IMR-90 (cell line): Measurements from ENCODE around the gene HRH1. TPM values are rescaled to one million over a fixed set of nuclear protein-coding genes. Genes with fewer than 3 reads are reported as not detected.

Experiments
- ATAC-seq: fragments of 200-7000 bp; cut with Tn5 transposase; 2 replicates; pipeline ENCODE4 v1.9.1; 2020; ENCODE audit warnings: low read depth, mild to moderate bottlenecking, moderate library complexity
- BruUV-seq: library from RNA; stranded (reverse); fragments of 400-500 nt; replicated peaks from 2 replicates; lab custom pipeline; 2021; lab: Mats Ljungman, UMichigan
- CTCF ChIA-PET: fragments of 300-600 bp; formaldehyde crosslinking; extraction: SDS; loops from one replicate; lab custom pipeline; 2021; ENCODE audit warnings: antibody characterized with exemption; lab: Yijun Ruan, JAX
- POLR2A ChIA-PET: fragments of 300-600 bp; sonication (Branson Sonifier 250); formaldehyde crosslinking; loops from one replicate; lab custom pipeline; 2022; ENCODE audit warnings: antibody characterized with exemption; ENCODE audit not compliant: unreplicated experiment; lab: Charles Lee
- DNase-seq: peaks from one replicate; pipeline ENCODE4 v3.0.0; 2013
- H2AFZ ChIP-seq: replicated peaks from 2 replicates; pipeline ENCODE3; 2013; ENCODE audit warnings: low read length, mild to moderate bottlenecking; ENCODE audit not compliant: poor library complexity
- H2AK5ac ChIP-seq: 2 replicates; pipeline ENCODE4 v1.6.1; 2013; ENCODE audit warnings: low read depth, low read length, inconsistent platforms
- H2AK9ac ChIP-seq: replicated peaks from 2 replicates; pipeline ENCODE3; 2013; ENCODE audit warnings: mild to moderate bottlenecking, low read depth, low read length, moderate library complexity; ENCODE audit not compliant: poor library complexity
- H2BK120ac ChIP-seq: 2 replicates; pipeline ENCODE4 v1.6.1; 2013; ENCODE audit warnings: low read depth, low read length, inconsistent platforms
- H2BK15ac ChIP-seq: 3 replicates; pipeline ENCODE4 v1.6.1; 2013; ENCODE audit warnings: low read depth, low read length, inconsistent platforms
- H2BK20ac ChIP-seq: 2 replicates; pipeline ENCODE4 v1.6.1; 2013; ENCODE audit warnings: low read depth, mild to moderate bottlenecking, inconsistent platforms, low read length, moderate library complexity
- H2BK5ac ChIP-seq: 2 replicates; pipeline ENCODE4 v1.6.1; 2013; ENCODE audit warnings: mild to moderate bottlenecking, low read depth, low read length, inconsistent platforms; ENCODE audit not compliant: poor library complexity, severe bottlenecking
- H3K14ac ChIP-seq: replicated peaks from 2 replicates; pipeline ENCODE4 v1.6.1; 2013; ENCODE audit warnings: low read depth, low read length, inconsistent platforms
- H3K18ac ChIP-seq: 2 replicates; pipeline ENCODE4 v1.6.1; 2013; ENCODE audit warnings: low read depth, low read length, control low read depth
- H3K23ac ChIP-seq: 2 replicates; pipeline ENCODE4 v1.6.1; 2013; ENCODE audit warnings: low read depth, low read length, inconsistent platforms
- H3K27ac ChIP-seq: 2 replicates; pipeline ENCODE4 v1.5.1; 2013; ENCODE audit warnings: mild to moderate bottlenecking, control low read depth, low read length; ENCODE audit not compliant: insufficient read depth
- H3K27me3 ChIP-seq: 2 replicates; pipeline ENCODE4 v1.6.1; 2013; ENCODE audit warnings: low read length; ENCODE audit not compliant: control insufficient read depth, insufficient read depth
- H3K36me3 ChIP-seq: 2 replicates; pipeline ENCODE4 v1.6.1; 2013; ENCODE audit warnings: low read length, mixed read lengths; ENCODE audit not compliant: control insufficient read depth, insufficient read depth
- H3K4ac ChIP-seq: 2 replicates; pipeline ENCODE4 v1.6.1; 2013; ENCODE audit warnings: low read depth, low read length, inconsistent platforms
- H3K4me1 ChIP-seq: 2 replicates; pipeline ENCODE4 v1.6.1; 2013; ENCODE audit warnings: low read length, mixed read lengths; ENCODE audit not compliant: control insufficient read depth, insufficient read depth
- H3K4me2 ChIP-seq: 2 replicates; pipeline ENCODE4 v1.6.1; 2013; ENCODE audit warnings: low read depth, mild to moderate bottlenecking, control low read depth, low read length, moderate library complexity
- H3K4me3 ChIP-seq: 2 replicates; pipeline ENCODE4 v1.5.1; 2013; ENCODE audit warnings: low read depth, mild to moderate bottlenecking, control low read depth, low read length, moderate library complexity; ENCODE audit not compliant: insufficient read depth
- H3K56ac ChIP-seq: 2 replicates; pipeline ENCODE4 v1.6.1; 2013; ENCODE audit warnings: low read length, inconsistent platforms; ENCODE audit not compliant: insufficient read depth; ENCODE audit errors: extremely low read depth
- H3K79me1 ChIP-seq, 2 experiments: 2 replicates each; pipeline ENCODE4 v1.6.1; 2013; ENCODE audit warnings: low read length in 2 of 2, inconsistent platforms in 1 of 2, low read depth in 1 of 2
- H3K9ac ChIP-seq: 2 replicates; pipeline ENCODE4 v1.6.1; 2013; ENCODE audit warnings: low read depth, low read length, control low read depth
- H3K9me1 ChIP-seq: 2 replicates; pipeline ENCODE4 v1.6.1; 2013; ENCODE audit warnings: low read length, inconsistent platforms; ENCODE audit not compliant: insufficient read depth
- H3K9me3 ChIP-seq: 2 replicates; pipeline ENCODE4 v1.6.1; 2013; ENCODE audit warnings: low read length; ENCODE audit not compliant: control insufficient read depth, insufficient read depth
- H4K20me1 ChIP-seq: 2 replicates; pipeline ENCODE4 v1.6.1; 2013; ENCODE audit warnings: low read length, inconsistent platforms; ENCODE audit not compliant: insufficient read depth
- H4K5ac ChIP-seq: 2 replicates; pipeline ENCODE4 v1.6.1; 2013; ENCODE audit warnings: mild to moderate bottlenecking, low read depth, low read length, control low read depth
- H4K8ac ChIP-seq, 2 experiments: 2 replicates each; pipeline ENCODE4 v1.6.1; 2013; ENCODE audit warnings: low read depth in 2 of 2, low read length in 2 of 2, control low read depth in 1 of 2, inconsistent platforms in 1 of 2
- H4K91ac ChIP-seq: 2 replicates; pipeline ENCODE4 v1.6.1; 2013; ENCODE audit warnings: low read depth, low read length, inconsistent platforms; ENCODE audit not compliant: insufficient read depth
- MXI1 ChIP-seq: IDR thresholded peaks from 2 replicates; pipeline ENCODE4 v1.6.1; 2012; ENCODE audit warnings: low read depth, mild to moderate bottlenecking, low read length, moderate library complexity, borderline replicate concordance
- WGBS, 2 experiments: methylation state at CpG; one replicate each; pipeline versions ENCODE4 v1.1.5 to v1.1.7; 2013; ENCODE audit warnings: missing lambda C conversion rate in 2 of 2; ENCODE audit not compliant: insufficient read length in 1 of 2; ENCODE audit errors: extremely low coverage in 2 of 2; 5-methylcytosine and 5-hydroxymethylcytosine counted together
- dilution Hi-C: fragments of 300-500 bp; cut with HindIII; formaldehyde crosslinking; loops from one replicate; pipeline ENCODE4 v1.14.3; 2018; ENCODE audit warnings: low sequenced_read_pairs; ENCODE audit not compliant: unreplicated experiment
- in situ Hi-C: fragments of 300-500 bp; cut with MboI; formaldehyde crosslinking; loops from 3 replicates; pipeline ENCODE4 v1.14.3; 2019; ENCODE audit warnings: low sequenced_read_pairs, inconsistent platforms, mixed read lengths
- intact Hi-C: fragments of 100-400 bp; cut with micrococcal nuclease; formaldehyde crosslinking; loops from 2 replicates; pipeline ENCODE4 v1.10.0; 2022
- polyA plus RNA-seq, 3 experiments: library from polyadenylated mRNA; depleted of rRNA; stranded (reverse); fragments of >200 nt; gene quantifications; 2 replicates each; pipeline ENCODE4 v1.2.3, GENCODE V29; 2012; ENCODE audit warnings: low replicate concordance in 1 of 3
- total RNA-seq: library from RNA; depleted of rRNA; stranded (reverse); fragments of >200 nt; gene quantifications from 2 replicates; pipeline ENCODE4 v1.2.3, GENCODE V29; 2012
- TF ChIP-seq, protein P1 (sequence below): fragments of 150-350 bp; IDR thresholded peaks from 2 replicates; pipeline ENCODE4 v1.6.1; 2016; ENCODE audit warnings: low read depth, mild to moderate bottlenecking, low read length, moderate library complexity, borderline replicate concordance

The HRH1 gene
- total and polyA plus RNA-seq, 2 of the 4 experiments (the other 2 are of a cell fraction) = 7.6 to 16.1 TPM

DNA sequence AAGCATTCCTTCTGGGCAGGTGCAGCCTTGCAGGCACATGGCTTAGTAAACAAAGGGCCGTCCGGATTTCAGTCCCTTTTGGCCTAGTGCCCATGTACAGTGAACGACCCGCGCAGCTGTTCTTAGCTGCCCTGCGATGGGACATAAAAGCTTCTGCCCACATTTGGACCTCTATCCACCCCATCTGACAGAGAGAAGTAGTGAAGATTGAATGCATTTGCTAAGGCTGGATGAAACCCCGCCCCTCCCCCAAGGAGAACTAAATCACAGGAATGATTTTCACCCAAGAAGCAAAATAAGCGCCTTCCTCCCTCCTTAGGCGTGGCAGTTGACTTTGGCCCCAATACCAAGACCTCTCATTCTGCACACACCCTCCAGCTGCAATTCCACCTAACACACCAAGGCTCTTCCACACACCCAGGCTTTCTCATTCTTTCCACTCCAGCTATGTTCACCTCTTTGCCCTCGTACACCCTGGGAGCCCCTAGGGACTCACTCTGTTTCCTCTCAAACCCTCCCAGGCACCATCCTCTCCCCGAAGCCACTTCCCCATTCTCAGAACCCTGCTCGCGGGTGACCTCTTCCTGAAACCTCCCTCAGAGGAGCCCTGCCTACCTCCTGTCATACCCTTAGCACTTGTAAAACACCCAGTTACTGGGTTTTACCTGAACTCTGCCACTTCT is 14.1 kb upstream of the HRH1 start:
- Histone ChIP-seq H3K4ac (no peak overlapping the region), H4K20me1 (peaks cover 3% of the 10 kb centered on the region; the same call in 1 of the 2 replicates), H2AK9ac (no peak overlapping the region), H2BK5ac (no peak overlapping the region), H3K27me3 (no peaks in the 10 kb centered on the region), H2BK20ac (no peak overlapping the region; the same call in 1 of the 2 replicates), H3K4me1 (peaks cover 12% of the 10 kb centered on the region), H3K14ac (no peak overlapping the region), H2BK15ac (no peak overlapping the region), H3K56ac (no peak overlapping the region), H2AK5ac (peak overlapping the region; percentile 24; the same call in 1 of the 2 replicates), H3K23ac (no peak overlapping the region), H3K27ac (no peak overlapping the region), H4K8ac (no peak overlapping the region), H3K36me3 (no peaks in the 10 kb centered on the region), H3K79me1 (peaks cover 0 to 10% of the 10 kb centered on the region in 2 experiments; a peak in 2 of 4 replicates), H3K4me2 (no peak overlapping the region), H3K9me1 (peaks cover 16% of the 10 kb centered on the region), H3K18ac (no peak overlapping the region), H4K91ac (no peak overlapping the region), H4K5ac (no peak overlapping the region), H2BK120ac (no peak overlapping the region), H3K9me3 (no peaks in the 10 kb centered on the region), H3K4me3 (no peak overlapping the region), H3K9ac (no peak overlapping the region), H2AFZ (no peak overlapping the region)
- no TSS peak for BruUV-seq
- DNase-seq (no peak), ATAC-seq (no peak)
- no peak for TF ChIP-seq MXI1
- TF ChIP-seq, protein P1, sequence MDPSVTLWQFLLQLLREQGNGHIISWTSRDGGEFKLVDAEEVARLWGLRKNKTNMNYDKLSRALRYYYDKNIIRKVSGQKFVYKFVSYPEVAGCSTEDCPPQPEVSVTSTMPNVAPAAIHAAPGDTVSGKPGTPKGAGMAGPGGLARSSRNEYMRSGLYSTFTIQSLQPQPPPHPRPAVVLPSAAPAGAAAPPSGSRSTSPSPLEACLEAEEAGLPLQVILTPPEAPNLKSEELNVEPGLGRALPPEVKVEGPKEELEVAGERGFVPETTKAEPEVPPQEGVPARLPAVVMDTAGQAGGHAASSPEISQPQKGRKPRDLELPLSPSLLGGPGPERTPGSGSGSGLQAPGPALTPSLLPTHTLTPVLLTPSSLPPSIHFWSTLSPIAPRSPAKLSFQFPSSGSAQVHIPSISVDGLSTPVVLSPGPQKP = no peak
- intact Hi-C loops (no loop called here), dilution Hi-C loops (no loop called here), in situ Hi-C loops (no loop called here)
- ChIA-PET CTCF (no interaction called here), POLR2A (no interaction called here)
- WGBS, 2 experiments = 87% methylated on average over 5 of the region's 13 CpGs; no CpG with 5 or more reads in 1 of the 2 experiments
